Measurements from ENCODE around the gene PLXNA4.

The PLXNA4 gene

GRCh38 chr7:132418840-132419239 is 157.4 kb downstream of the PLXNA4 start:
- Histone ChIP-seq H3K27me3 (ENCODE audit: insufficient read depth, low read length) (no peaks in the 10 kb centered on the region), H3F3A (ENCODE audit: insufficient read depth, low read length) (no peaks in the 10 kb centered on the region), H3K27ac (ENCODE audit: low read depth, low read length, poor library complexity, severe bottlenecking) (no peak overlapping the region), H3K9me3 (ENCODE audit: low read length) (no peaks in the 10 kb centered on the region), H3K4me2 (ENCODE audit: low read length) (no peak overlapping the region), H4K20me1 (ENCODE audit: insufficient read depth, low read length) (no peaks in the 10 kb centered on the region), H3K79me2 (ENCODE audit: insufficient read depth, low read length) (no peaks in the 10 kb centered on the region), H3K4me3 (ENCODE audit: low read depth, low read length, poor library complexity, severe bottlenecking) (no peak overlapping the region), H3K9ac (ENCODE audit: low read length) (no peak overlapping the region), H3K4me1 (ENCODE audit: insufficient read depth, low read length, severe bottlenecking) (no peaks in the 10 kb centered on the region), H3K36me3 (ENCODE audit: insufficient read depth, low read length) (no peaks in the 10 kb centered on the region), H2AFZ (ENCODE audit: low read length) (no peak overlapping the region), H3K9me2 (ENCODE audit: low read depth, low read length) (no peaks in the 10 kb centered on the region)
- TF ChIP-seq CTCF (IDR thresholded peaks at IDR 0.05; ENCODE audit: low read length) (no peak), EZH2 (IDR thresholded peaks at IDR 0.05; ENCODE audit: borderline replicate concordance, low read length) (no peak)

- H3K9me2 ChIP-seq (ENCODE audit: low read depth, low read length), result no peaks in the 10 kb centered on the region
Observed at GRCh38 chr7:132417103-132417906, 159.0 kb downstream of the PLXNA4 start.

GRCh38 chr7:132416395-132416794 is 159.9 kb downstream of the PLXNA4 start:
- TF ChIP-seq CTCF (IDR thresholded peaks at IDR 0.05; ENCODE audit: low read length) (no peak), EZH2 (IDR thresholded peaks at IDR 0.05; ENCODE audit: borderline replicate concordance, low read length) (no peak)
- no peak overlapping the region for H2AFZ ChIP-seq (ENCODE audit: low read length)
- no peaks in the 10 kb centered on the region for H3K9me3 ChIP-seq (ENCODE audit: low read length)
- H3K4me3 ChIP-seq (ENCODE audit: low read depth, low read length, poor library complexity, severe bottlenecking), result no peak overlapping the region
- no peaks in the 10 kb centered on the region for H3F3A ChIP-seq (ENCODE audit: insufficient read depth, low read length)
- H3K4me1 ChIP-seq (ENCODE audit: insufficient read depth, low read length, severe bottlenecking), result no peaks in the 10 kb centered on the region
- H3K79me2 ChIP-seq (ENCODE audit: insufficient read depth, low read length), result no peaks in the 10 kb centered on the region
- H3K27me3 ChIP-seq (ENCODE audit: insufficient read depth, low read length), result no peaks in the 10 kb centered on the region; the same call in 1 of the 2 replicates
- H3K36me3 ChIP-seq (ENCODE audit: insufficient read depth, low read length), result no peaks in the 10 kb centered on the region
- H3K27ac ChIP-seq (ENCODE audit: low read depth, low read length, poor library complexity, severe bottlenecking), result no peak overlapping the region
- H3K4me2 ChIP-seq (ENCODE audit: low read length), result no peak overlapping the region
- H4K20me1 ChIP-seq (ENCODE audit: insufficient read depth, low read length), result no peaks in the 10 kb centered on the region; the same call in 1 of the 2 replicates
- H3K9ac ChIP-seq (ENCODE audit: low read length), result no peak overlapping the region
- no peaks in the 10 kb centered on the region for H3K9me2 ChIP-seq (ENCODE audit: low read depth, low read length)

More at GRCh38 chr7:132417103-132417906, 159.0 kb downstream of the PLXNA4 start:
- Histone ChIP-seq H3K4me3 (ENCODE audit: low read depth, low read length, poor library complexity, severe bottlenecking) (no peak overlapping the region), H3K36me3 (ENCODE audit: insufficient read depth, low read length) (no peaks in the 10 kb centered on the region), H4K20me1 (ENCODE audit: insufficient read depth, low read length) (no peaks in the 10 kb centered on the region; the same call in 1 of the 2 replicates), H3F3A (ENCODE audit: insufficient read depth, low read length) (no peaks in the 10 kb centered on the region), H3K9ac (ENCODE audit: low read length) (no peak overlapping the region), H3K27ac (ENCODE audit: low read depth, low read length, poor library complexity, severe bottlenecking) (no peak overlapping the region), H3K4me2 (ENCODE audit: low read length) (no peak overlapping the region), H2AFZ (ENCODE audit: low read length) (no peak overlapping the region), H3K27me3 (ENCODE audit: insufficient read depth, low read length) (no peaks in the 10 kb centered on the region; the same call in 1 of the 2 replicates), H3K79me2 (ENCODE audit: insufficient read depth, low read length) (no peaks in the 10 kb centered on the region), H3K9me3 (ENCODE audit: low read length) (no peaks in the 10 kb centered on the region), H3K4me1 (ENCODE audit: insufficient read depth, low read length, severe bottlenecking) (no peaks in the 10 kb centered on the region)
- no peak for TF ChIP-seq EZH2 (IDR thresholded peaks at IDR 0.05; ENCODE audit: borderline replicate concordance, low read length)
- no peak for TF ChIP-seq CTCF (IDR thresholded peaks at IDR 0.05; ENCODE audit: low read length)
